COR-L47 (cell line): ENCODE results near the gene TSPAN12.

Experiments
- DNase-seq: peaks from one replicate; lab custom pipeline; 2025; lab: John Stamatoyannopoulos, UW

The TSPAN12 gene

DNA sequence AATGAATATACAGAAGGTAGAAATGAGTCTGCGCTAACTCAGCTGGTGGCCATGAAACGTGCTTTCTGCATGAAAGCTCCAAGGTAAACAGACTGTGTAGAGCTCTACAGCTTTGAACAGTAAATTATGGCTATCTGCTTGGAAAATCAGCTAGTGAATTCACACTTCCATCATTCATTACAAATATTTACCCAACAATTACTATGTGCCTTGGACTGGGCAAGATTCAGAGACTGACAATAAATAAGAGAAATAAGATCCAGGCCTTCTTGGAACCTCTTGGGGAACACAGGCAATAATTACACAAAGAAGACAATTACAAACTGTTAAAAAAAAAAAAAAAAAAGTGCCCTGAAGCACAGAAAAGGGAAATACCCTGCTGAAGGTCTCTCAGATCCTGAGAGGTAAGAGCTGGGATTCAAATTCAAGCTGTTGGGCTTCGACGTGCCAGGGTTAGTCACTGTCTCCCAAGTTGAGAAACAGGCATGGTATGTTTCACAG is 15.8 kb downstream of the TSPAN12 start:
- peak; percentile 70 for DNase-seq

DNA sequence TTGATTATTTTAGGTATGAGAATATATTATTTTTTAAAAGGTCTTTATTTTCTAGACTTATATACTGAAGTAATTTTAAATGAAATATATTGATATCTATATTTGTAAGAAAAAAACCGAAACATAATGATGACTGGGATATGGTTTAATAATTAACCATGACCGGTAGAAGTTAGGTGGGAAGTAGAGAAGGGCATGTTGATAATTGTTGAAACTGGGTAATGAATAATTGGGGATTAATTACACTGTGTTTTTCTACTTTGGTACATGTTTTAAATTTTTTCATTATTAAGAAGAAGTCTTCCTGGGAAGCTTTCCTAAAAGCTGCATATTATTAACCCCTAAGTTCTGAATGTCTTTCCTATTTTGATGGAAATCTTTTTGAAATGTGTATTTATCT is 16.3 kb downstream of the TSPAN12 start:
- DNase-seq = no peak

DNA sequence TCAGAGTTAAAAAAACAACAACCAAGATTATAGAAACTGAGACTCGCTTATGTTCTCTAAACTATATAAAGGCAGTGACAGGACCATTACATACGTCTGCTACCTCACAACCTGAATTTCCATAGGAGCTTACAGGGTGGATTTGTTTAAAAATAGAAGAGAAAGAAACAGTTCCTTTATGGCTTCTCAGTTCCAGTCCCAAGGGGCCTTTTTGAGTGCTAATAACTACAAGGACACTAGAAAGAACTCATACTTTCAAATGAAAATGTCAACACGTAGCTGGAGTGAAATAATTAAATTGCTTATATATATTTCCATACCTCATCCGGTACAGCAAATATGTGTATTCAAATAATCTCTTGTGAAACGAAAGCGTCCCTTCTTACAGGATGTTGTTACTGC is 19.7 kb downstream of the TSPAN12 start:
- no peak for DNase-seq

DNA sequence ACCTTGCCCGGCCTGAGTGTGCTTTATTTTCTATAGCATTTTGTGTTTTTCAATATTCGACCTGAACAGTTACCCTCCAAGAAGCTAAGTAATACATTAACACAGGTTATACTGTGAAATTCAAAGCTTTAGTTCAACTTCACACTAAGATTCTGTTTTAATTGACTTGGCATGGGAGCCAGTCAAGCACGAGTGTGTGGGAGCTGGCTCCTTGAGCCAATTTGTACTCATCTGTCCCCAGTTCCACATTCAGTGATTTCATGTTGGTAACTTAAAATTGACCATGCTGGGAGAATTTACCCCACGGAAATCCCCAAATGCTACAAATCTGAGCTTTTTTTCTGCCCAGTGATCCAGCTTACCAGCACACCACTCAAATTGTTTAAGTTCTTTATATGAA is 20.3 kb downstream of the TSPAN12 start:
- no peak for DNase-seq

DNA sequence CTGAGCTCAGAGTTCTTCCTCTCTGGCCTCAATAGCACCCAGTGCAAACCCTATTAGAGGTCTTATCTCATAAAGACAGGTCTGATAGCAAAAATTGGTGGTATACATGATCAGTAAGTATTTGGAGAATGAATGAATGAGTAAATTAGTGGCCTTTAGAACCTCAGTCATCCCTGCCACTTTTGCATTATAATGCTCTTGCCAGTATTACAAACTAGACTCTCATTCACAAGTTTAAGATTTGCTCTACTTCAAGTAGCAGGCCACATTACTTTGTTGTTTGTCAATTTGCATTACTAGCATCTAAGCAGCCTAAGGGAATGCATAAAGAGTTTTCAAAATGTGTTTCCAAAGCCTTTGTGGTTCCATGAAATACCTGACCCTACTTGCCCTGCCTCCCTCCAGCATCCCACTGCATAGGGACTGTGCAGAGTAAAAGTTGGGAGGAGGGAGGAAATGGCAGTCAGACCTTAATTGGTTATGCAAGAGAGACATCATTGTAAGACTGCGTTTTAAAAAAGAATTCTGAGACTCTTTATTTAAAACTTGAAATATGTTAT is 21.3 kb downstream of the TSPAN12 start:
- DNase-seq = no peak

DNA sequence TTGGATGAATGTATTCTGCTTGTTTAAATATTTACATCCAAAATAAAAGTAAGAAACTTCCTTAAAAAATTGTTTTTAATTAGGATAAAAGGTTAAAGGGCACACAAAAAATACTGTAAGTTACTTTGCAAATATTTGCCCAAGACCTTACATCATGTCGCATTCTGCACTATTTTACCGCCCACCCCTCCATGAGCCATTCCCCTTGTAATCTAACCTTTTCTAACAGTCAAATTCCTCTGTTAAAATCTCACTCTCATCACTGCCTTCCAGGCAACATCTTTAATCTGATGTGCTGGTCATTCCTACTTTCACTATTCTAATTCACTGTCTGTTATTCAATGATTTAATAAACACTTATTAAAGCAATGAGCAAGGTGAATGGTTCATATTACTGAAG is 23.2 kb downstream of the TSPAN12 start:
- DNase-seq = no peak

DNA sequence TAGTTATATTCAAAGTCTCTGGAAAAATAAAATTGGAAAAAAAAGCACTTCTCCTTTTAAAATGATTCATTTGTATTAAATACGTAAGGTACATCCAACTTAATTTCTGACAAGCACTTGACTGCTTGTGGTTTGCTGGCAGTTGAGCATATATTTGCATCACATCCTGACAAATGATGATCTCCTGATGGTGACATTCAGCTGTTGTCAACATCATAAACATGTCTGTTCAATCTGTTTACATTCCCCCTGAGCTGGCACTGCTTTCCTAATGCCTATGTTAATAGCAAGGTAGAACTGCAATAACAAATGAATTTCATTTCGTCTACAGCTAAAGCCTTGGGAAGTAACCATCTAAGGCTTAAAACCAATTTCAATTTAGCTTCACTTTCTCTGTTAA is 24.4 kb downstream of the TSPAN12 start:
- DNase-seq = peak; percentile 71

DNA sequence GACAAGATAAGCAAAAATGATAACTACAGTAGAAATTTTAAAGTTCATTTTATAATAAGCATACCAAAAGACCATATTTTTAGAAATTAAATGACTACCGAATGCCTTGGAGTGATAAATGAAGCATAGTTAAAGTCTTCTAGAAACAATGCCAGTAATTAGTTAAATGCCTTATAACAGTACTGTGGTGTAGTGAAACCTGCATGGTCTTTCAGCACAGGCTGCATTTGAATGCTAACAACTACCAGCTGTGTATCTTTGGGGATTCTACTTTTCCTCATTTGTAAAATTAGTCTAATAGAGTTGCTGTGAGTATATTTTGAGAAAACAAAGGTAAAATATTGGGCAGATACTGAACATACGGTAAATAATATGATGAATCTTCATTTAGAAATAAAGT is 25.1 kb downstream of the TSPAN12 start:
- DNase-seq = no peak

DNA sequence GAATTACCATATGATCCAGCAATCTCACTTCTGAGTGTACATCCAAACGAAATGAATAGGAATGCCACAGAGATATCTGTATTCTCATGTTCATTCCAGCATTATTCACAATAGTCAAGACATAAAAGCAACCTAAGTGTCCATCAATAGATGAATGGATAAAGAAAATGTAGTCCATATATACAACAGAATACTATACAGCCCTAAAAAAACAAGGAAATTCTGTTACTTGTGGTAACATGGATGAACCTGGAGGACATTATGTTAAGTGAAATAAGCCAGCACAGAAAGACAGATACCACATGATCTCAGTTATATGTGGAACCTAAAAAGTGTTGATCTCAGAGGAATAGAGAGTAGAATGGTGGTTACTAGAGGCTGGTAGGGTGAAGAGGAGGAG is 26.7 kb downstream of the TSPAN12 start:
- DNase-seq = no peak

DNA sequence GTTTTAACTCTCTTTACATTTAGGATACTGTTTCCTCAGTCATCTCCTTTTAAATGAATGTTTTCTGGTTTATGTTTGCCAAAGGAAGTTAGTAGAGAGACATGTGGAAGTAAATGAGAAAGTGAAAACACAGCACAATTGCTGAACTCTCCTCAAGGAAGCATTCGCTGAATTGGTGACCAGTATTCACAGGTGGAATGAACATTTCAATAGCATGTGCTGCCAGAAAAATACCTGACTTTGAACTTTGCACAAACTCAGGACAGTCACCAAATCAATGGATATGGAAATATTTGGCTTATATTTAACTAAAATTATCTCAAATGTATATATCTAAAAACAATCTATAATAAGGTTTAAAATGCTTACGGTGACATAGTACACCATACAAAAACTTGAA is 28.5 kb downstream of the TSPAN12 start:
- no peak for DNase-seq

DNA sequence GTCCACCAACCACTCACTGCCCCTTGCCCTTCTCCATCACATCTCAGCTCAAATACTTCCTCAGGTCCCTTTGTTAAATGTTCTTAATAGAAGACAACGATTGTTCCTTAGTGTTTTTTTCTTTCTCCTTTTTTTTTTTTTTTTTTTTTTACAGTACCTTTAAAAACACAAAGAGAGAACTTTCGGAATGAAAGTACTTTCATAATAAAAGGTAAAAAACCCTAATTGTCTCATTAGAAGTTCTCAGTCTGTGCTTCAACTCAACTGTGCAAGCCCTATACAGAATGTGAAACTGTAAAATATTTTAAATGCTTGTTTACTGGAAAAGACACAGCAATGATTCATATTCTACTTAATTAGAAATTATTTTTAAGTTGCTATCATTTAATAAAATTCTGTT is 29.4 kb downstream of the TSPAN12 start:
- DNase-seq = no peak

DNA sequence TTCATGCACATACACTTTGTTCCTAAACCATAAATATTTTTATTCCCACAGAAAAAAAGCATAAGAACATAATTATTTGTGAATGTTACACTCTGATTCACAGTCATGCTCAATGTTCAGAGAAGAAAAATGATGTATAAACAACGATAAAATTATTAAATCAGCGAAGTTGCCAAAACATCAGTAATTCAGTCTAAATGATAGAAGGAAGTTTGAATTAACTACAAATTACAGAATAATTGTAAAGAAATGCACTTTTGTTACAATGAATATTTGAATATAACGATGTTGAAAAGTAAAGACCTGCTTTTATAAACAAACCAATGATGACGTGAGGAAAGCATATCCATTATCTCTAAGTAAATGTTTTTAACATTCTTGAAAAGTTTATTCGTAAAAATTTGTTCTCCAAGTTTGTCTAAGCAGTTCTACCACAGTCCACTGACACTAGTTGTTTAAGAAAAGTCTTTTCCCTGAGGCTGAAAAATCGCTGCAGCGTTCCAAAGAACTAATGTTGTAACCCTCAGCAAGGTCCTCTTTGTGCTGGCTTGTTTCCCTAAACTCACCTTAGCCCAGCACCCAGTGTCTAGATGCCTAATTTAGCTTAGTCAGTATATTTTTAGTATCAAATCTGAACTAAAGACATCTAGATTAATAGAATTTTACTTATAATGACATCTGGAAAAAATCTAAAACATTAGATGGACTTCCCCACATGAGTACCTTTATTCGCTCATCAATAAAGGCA is 30.4 kb downstream of the TSPAN12 start:
- no peak for DNase-seq

DNA sequence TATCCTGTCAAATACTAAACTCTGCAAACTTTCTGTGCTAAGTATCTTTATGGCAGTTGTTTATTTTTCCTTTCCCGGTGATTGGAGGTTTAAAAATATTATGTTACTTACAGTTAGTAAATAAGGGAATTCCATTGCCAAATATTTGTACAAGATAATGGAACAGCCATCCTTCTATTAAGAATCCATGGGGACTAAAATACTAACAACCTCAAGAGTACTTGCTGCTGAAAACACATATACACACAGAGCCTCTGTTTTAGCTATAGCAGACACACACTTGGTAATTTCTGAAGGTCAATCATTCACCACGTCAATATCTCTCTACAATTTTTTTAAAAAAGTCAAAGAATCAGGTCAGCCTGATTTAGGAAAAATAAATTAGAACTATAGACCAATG is 32.4 kb downstream of the TSPAN12 start:
- DNase-seq = no peak

DNA sequence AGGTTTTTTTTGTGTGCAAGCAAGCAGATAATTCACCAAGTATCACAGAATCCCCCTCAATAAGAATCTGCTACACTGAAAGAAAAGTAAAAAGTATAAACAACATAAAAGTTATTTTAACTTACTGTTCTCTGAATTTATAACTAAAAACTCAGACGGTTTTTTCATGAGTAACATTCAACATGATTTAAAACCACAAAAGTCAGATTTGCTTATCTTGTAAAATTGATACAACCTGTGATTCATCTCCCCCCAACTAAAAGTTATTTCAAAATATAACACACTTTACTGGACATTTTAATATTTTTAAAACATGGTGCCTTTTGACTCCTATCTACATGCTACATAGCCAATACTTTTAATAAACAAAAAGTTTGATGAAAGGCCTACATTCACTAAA is 32.8 kb downstream of the TSPAN12 start:
- no peak for DNase-seq

DNA sequence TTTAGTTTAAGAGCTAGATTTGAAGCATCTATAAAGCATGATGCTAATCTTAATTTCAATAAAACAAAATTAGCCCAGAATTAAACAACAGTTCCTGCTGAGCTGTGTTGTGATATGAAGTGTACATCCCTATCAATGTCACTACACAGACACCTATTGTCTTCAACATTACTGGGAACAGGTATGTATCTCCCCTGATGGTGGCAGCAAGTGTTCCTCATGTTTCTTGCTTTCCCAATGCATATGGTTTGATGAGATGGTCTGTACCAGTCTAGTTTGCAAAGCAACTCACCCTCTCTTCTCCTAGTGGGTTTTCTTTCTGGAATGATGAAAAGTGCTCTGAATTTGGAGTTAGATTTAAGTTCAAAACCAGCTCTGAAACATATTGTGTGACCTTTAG is 38.1 kb downstream of the TSPAN12 start:
- peak; percentile 70 for DNase-seq

DNA sequence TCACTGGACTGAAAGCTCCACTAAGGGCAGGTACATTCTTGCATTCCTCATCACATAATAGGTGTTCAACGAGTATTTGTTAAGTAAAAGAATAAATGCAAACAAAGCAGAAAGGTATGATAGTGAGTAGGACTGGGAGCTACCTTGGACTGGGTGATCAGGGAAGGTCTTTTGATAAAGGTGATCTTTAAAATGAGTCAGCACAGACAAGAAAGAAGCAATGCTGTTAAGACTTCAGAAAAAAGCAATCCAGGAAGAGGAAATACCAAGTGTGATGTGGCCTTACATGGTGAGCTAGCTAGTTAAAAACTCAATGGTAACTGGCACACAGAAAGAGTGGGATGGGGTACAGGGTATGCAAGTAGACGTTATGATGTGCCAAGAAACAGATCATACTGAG is 40.1 kb downstream of the TSPAN12 start:
- no peak for DNase-seq

DNA sequence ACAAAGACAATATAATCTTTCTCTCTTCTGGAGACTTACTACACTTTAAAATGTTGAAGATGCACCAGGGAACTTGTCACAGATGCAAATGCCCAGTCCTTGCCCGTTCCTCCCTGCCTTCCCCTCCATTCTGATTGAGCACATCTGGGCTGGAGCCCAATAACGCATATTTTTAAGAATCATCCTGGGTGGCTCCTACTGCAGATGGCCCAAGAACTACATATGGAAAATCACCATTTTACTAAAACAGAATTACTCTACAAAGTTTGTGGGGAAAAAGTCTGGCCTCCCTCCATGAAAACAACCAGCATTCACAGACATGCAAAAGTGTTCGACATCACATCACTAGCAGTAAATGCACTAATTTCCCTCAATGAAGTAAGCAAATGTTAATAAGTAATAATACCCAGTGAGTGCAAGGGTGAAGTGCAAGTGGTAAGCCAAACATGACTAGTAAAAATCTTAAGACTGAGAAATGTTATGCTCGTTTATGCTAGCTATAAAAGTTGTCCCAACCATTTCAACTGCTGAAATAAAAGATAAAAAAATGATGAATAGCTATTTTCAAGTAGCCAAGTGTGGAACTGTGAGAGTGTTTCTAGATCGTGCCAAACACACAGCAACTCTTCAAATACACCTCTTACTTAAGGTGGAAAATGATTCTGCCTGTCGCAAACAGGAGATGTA is 43.5 kb downstream of the TSPAN12 start:
- DNase-seq = no peak

DNA sequence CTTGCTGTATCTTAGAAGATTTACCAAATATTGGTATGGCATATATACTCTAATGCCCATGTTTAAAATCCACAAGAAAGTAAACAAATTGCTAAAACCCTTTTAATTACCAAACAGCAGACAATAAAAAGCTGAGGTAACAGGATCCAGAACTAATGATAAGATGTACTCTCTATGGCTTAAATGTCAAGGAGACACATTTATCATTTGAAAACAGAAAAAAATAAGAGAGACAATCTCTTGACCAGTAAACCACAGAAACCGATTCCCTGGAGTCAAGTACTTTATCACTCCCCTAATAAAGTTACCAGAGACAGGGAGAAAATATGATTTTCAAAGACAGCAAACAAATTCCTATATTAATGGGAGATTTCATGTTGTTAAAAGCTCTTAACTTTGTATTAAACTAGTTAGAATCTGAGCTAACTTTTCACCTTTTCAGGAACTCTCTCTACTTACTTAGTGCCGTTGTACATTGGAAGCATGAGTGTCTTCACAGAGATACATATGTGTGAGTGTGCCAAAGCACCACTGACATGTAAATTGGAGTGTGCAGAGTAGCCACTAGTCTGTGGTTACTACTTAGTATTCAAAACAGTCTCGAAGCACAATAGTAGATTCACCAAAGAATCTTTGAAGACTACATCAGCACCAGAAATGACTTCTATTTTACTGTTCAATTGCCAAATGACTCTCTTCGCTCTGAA is 44.2 kb downstream of the TSPAN12 start:
- no peak for DNase-seq

DNA sequence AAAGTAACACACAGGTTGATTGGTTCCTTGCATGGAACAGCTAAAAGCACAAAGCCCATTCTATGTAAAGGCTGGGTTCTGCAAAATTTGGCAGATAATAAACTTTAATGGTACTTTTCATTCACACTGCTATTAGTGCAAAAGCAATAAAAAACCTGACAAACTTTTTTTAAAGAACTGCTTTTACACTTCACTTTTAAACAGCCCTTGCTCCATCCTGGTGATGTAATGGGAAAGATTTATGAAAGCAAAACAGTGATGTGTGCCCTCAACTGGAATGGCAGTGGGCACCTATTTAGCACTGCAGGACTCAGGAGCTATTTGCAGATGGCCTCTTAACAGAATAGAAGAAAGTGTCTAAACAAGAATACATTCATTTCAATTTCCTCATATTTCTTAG is 44.9 kb downstream of the TSPAN12 start:
- DNase-seq = no peak

DNA sequence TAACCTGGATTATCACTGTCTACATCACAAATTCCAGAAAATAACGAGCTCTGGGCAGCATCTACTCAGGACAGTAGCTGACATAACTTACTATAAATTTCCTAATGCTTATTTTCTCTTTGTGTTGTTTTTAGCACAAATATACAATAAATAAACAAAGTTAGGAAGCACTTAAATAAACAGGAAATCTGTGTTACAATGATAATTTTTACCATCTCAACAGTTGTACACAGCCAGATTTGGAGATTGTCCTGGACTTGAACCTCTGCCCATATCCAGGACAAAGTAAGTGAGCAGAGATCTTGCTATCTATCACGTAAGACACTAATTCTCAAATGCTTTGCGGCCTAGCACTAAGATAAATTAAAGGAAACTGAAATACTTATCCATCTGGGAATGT is 48.7 kb downstream of the TSPAN12 start:
- DNase-seq = no peak

DNA sequence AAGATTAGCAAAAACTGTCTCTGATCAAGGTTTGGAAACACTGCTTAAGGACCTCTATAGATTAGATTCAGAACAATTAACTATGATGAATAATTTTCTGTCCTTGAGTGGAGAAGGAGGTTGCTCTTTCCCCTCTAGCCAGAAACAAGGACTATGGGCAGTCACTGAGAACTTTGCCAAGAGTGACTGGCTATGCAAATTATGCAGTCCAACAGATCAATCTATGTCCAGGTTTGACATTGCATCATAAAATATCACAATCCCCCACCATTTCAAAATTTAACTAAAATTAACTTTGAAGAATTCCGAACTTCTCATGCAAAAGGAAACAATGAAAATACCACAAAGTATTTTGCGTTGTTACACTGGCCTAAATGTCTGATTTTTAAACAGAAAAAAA is 50.6 kb downstream of the TSPAN12 start:
- DNase-seq = no peak

DNA sequence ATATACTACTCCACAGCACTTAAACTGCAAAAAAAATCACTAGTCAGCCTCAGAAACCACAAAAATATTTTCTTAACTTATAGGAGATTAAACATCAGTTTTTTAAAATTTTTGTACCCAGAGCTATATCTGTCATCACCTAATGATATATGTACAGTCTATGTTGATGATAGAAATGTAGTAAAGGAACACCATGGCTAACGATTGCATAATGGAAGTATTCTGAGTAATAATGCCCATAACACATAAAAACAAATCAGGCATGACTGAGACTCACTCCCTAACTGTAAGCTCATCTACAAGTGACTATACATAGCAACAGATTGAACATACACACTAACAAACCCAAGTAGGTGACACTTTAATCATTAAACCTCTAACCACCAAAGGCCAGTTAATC is 51.3 kb downstream of the TSPAN12 start:
- no peak for DNase-seq
